IMR-90 (cell line): Measurements from ENCODE around the gene PARD6G.

Experiments
- CTCF ChIP-seq: conservative IDR thresholded peaks from 2 replicates; pipeline ENCODE4 v1.5.1; 2012; ENCODE audit warnings: mild to moderate bottlenecking, low read depth, low read length, improper control_type of control experiment
- MXI1 ChIP-seq: IDR thresholded peaks from 2 replicates; pipeline ENCODE4 v1.6.1; 2012; ENCODE audit warnings: low read depth, mild to moderate bottlenecking, low read length, moderate library complexity, borderline replicate concordance

DNA sequence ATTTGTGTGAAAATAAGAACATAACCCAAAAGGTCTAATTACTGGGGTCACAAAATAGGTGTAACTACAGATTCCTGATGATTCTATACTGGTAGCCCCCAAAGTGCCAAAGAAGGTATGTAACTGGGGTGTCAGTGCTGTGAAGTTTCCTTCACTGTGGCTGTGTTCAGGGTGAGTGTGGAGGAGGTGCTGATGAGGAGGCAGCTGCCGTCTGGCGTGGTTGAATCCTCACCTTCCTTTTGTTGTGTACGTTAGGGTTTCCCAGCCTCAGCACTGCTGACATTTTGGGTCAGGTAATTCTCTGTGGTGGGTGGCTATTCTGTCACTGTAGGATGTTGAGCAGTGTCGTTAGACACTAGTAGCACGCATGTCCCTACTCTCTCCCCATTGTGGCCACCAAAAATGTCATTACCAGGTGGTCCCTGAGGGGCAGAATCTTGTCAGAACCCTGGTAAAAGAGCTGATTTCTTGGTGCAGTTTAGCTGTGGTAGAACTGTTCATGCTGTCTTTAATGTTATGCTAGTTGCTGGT lies 106.8 kb downstream of the PARD6G start:
- TF ChIP-seq MXI1 (no peak), CTCF (no peak)
